ENCODE measurements around the gene SREBF1. TPM values are rescaled to one million over a fixed set of nuclear protein-coding genes. Genes with fewer than 3 reads are reported as not detected.

Gene SREBF1
- total RNA-seq, 1 donor from 2014 or later: 81.2 TPM

GRCh38 chr17:17872547-17873345 lies 36.0 kb upstream of the SREBF1 start:
- DNase-seq (ENCODE audit: extremely low spot score, unreplicated experiment): no peak

GRCh38 chr17:17871913-17872312 lies 35.1 kb upstream of the SREBF1 start:
- Mint-ChIP-seq H3K27ac (no peak overlapping the region), H3K9me3 (no peaks in the 10 kb centered on the region), H3K4me1 (ENCODE audit: unreplicated experiment) (peaks cover 37% of the 10 kb centered on the region), H3K27me3 (no peaks in the 10 kb centered on the region), H3K36me3 (peaks cover 16% of the 10 kb centered on the region), H3K4me3 (no peak overlapping the region)
- no peak for TF ChIP-seq CTCF (conservative IDR thresholded peaks at IDR 0.05)
- no peak for DNase-seq (ENCODE audit: extremely low spot score, unreplicated experiment)

More at GRCh38 chr17:17872547-17873345, 36.0 kb upstream of the SREBF1 start:
- Mint-ChIP-seq H3K9me3 (no peaks in the 10 kb centered on the region), H3K4me3 (no peak overlapping the region), H3K27me3 (no peaks in the 10 kb centered on the region), H3K36me3 (peaks cover 24% of the 10 kb centered on the region), H3K4me1 (ENCODE audit: unreplicated experiment) (peaks cover 45% of the 10 kb centered on the region), H3K27ac (no peak overlapping the region)
- TF ChIP-seq CTCF (conservative IDR thresholded peaks at IDR 0.05): no peak

GRCh38 chr17:17870247-17870646 lies 33.5 kb upstream of the SREBF1 start:
- TF ChIP-seq CTCF (conservative IDR thresholded peaks at IDR 0.05): no peak
- H3K27ac Mint-ChIP-seq: peak overlapping the region; percentile 13
- DNase-seq (ENCODE audit: extremely low spot score, unreplicated experiment): no peak
- no peak overlapping the region for H3K4me3 Mint-ChIP-seq
- peaks cover under 1% of the 10 kb centered on the region for H3K36me3 Mint-ChIP-seq
- peaks cover 24% of the 10 kb centered on the region for H3K4me1 Mint-ChIP-seq (ENCODE audit: unreplicated experiment)
- H3K9me3 Mint-ChIP-seq: no peaks in the 10 kb centered on the region
- H3K27me3 Mint-ChIP-seq: no peaks in the 10 kb centered on the region

GRCh38 chr17:17868641-17869522 lies 32.1 kb upstream of the SREBF1 start:
- Mint-ChIP-seq H3K4me3 (peak overlapping the region; percentile 63), H3K36me3 (peaks cover 5% of the 10 kb centered on the region), H3K27ac (peak overlapping the region; percentile 13), H3K9me3 (no peaks in the 10 kb centered on the region), H3K4me1 (ENCODE audit: unreplicated experiment) (peaks cover 24% of the 10 kb centered on the region), H3K27me3 (no peaks in the 10 kb centered on the region)
- DNase-seq (ENCODE audit: extremely low spot score, unreplicated experiment): no peak
- no peak for TF ChIP-seq CTCF (conservative IDR thresholded peaks at IDR 0.05)

GRCh38 chr17:17866897-17867296 lies 30.1 kb upstream of the SREBF1 start:
- Mint-ChIP-seq H3K27me3 (no peaks in the 10 kb centered on the region), H3K9me3 (no peaks in the 10 kb centered on the region), H3K4me1 (ENCODE audit: unreplicated experiment) (peaks cover 24% of the 10 kb centered on the region), H3K4me3 (no peak overlapping the region), H3K36me3 (peaks cover 9% of the 10 kb centered on the region), H3K27ac (no peak overlapping the region)
- no peak for DNase-seq (ENCODE audit: extremely low spot score, unreplicated experiment)
- no peak for TF ChIP-seq CTCF (conservative IDR thresholded peaks at IDR 0.05)
